Suprapubic skin (tissue), 4 donors: ENCODE data around the gene PDIA2. TPM values are rescaled to one million over a fixed set of nuclear protein-coding genes. Genes with fewer than 3 reads are reported as not detected.

Experiments
- DNase-seq, 2 donors: peaks; one replicate each; pipeline ENCODE4 v3.0.0-alpha.2; 2019; ENCODE audit warnings: low spot score in 2 of 2
- H3K27ac ChIP-seq: fragments of 200-600 bp; sonication (generic); one replicate; pipeline ENCODE4 v1.5.1; 2019
- H3K27me3 ChIP-seq: fragments of 200-600 bp; sonication (generic); one replicate; pipeline ENCODE4 v1.5.1; 2019
- H3K36me3 ChIP-seq: fragments of 200-600 bp; sonication (generic); one replicate; pipeline ENCODE4 v1.5.1; 2019
- H3K4me1 ChIP-seq: fragments of 200-600 bp; sonication (generic); one replicate; pipeline ENCODE4 v1.5.1; 2019
- H3K4me3 ChIP-seq: fragments of 200-600 bp; sonication (generic); one replicate; pipeline ENCODE4 v1.5.1; 2019; ENCODE audit warnings: mild to moderate bottlenecking
- H3K9me3 ChIP-seq: fragments of 200-600 bp; sonication (generic); one replicate; pipeline ENCODE4 v1.5.1; 2019
- CTCF ChIP-seq, 2 donors: fragments of 200-600 bp in 1 of 2; fragments of 450-650 bp in 1 of 2; sonication (generic) in 1 of 2; IDR thresholded peaks; one replicate each; pipeline ENCODE4 v1.5.1; 2016 to 2019; ENCODE audit warnings: antibody characterized with exemption in 2 of 2, mild to moderate bottlenecking in 1 of 2, moderate library complexity in 1 of 2
- EP300 ChIP-seq: sonication (generic); formaldehyde crosslinking; IDR thresholded peaks from one replicate; pipeline ENCODE4 v1.6.1; 2017; ENCODE audit warnings: antibody characterized with exemption
- POLR2A ChIP-seq, 2 donors: fragments of 450-650 bp; IDR thresholded peaks; one replicate each; pipeline ENCODE4 v1.6.1; 2017; ENCODE audit warnings: antibody characterized with exemption in 2 of 2, mild to moderate bottlenecking in 2 of 2, moderate library complexity in 2 of 2
- POLR2AphosphoS5 ChIP-seq, 3 donors: sonication (generic); formaldehyde crosslinking; IDR thresholded peaks; one replicate each; pipeline ENCODE4 v1.6.1; 2017; ENCODE audit warnings: antibody characterized with exemption in 3 of 3
- WGBS: methylation state at CpG from one replicate; pipeline ENCODE4 v1.1.5; 2018; 5-methylcytosine and 5-hydroxymethylcytosine counted together
- total RNA-seq, 4 donors: library from RNA; depleted of rRNA; stranded (reverse); fragments of >200 nt; gene quantifications; one replicate each; pipeline ENCODE4 v1.1.0, GENCODE V29; 2016

Gene PDIA2
- total RNA-seq, 4 donors from 2014 or later: not detected

- H3K4me3 ChIP-seq: no peak overlapping the region
- H3K36me3 ChIP-seq: peaks cover 22% of the 10 kb centered on the region
- peaks cover 16% of the 10 kb centered on the region for H3K4me1 ChIP-seq
- no peak for DNase-seq
- no peaks in the 10 kb centered on the region for H3K9me3 ChIP-seq
- no peak overlapping the region for H3K27ac ChIP-seq
- H3K27me3 ChIP-seq: no peaks in the 10 kb centered on the region
- 42% methylated on average over 24 of the region's 40 CpGs for WGBS
- TF ChIP-seq EP300 (no peak), POLR2AphosphoS5 (IDR thresholded peaks at IDR 0.05) (no peak), CTCF (IDR thresholded peaks at IDR 0.05) (no peak), POLR2A (IDR thresholded peaks at IDR 0.05) (no peak)
These were observed 14.6 kb upstream of the PDIA2 start for GRCh38 chr16:268141-269053.

- Histone ChIP-seq H3K4me1 (peaks cover 16% of the 10 kb centered on the region), H3K36me3 (peaks cover 13% of the 10 kb centered on the region), H3K27ac (no peak overlapping the region), H3K27me3 (peaks cover 5% of the 10 kb centered on the region), H3K9me3 (no peaks in the 10 kb centered on the region), H3K4me3 (no peak overlapping the region)
- no peak for TF ChIP-seq CTCF (IDR thresholded peaks at IDR 0.05)
- no peak for TF ChIP-seq POLR2AphosphoS5 (IDR thresholded peaks at IDR 0.05)
- TF ChIP-seq EP300: no peak
- no peak for TF ChIP-seq POLR2A (IDR thresholded peaks at IDR 0.05)
- DNase-seq: no peak
- WGBS: 86% methylated on average over 10 of the region's 24 CpGs
These were observed 13.7 kb upstream of the PDIA2 start for GRCh38 chr16:269061-269796.

GRCh38 chr16:270381-271255, 12.3 kb upstream of the PDIA2 start:
- Histone ChIP-seq H3K9me3 (no peaks in the 10 kb centered on the region), H3K4me3 (no peak overlapping the region), H3K4me1 (peaks cover 24% of the 10 kb centered on the region), H3K36me3 (no peaks in the 10 kb centered on the region), H3K27me3 (peaks cover 19% of the 10 kb centered on the region), H3K27ac (no peak overlapping the region)
- no peak for DNase-seq
- TF ChIP-seq EP300: no peak
- no peak for TF ChIP-seq POLR2A (IDR thresholded peaks at IDR 0.05)
- no peak for TF ChIP-seq POLR2AphosphoS5 (IDR thresholded peaks at IDR 0.05)
- TF ChIP-seq CTCF (IDR thresholded peaks at IDR 0.05): no peak
- WGBS: 93% methylated on average over 16 of the region's 34 CpGs

- H3K4me3 ChIP-seq: no peak overlapping the region
- H3K9me3 ChIP-seq: no peaks in the 10 kb centered on the region
- TF ChIP-seq POLR2AphosphoS5 (IDR thresholded peaks at IDR 0.05) (no peak), CTCF (IDR thresholded peaks at IDR 0.05) (no peak), EP300 (no peak), POLR2A (IDR thresholded peaks at IDR 0.05) (no peak)
- DNase-seq: no peak
- no peaks in the 10 kb centered on the region for H3K36me3 ChIP-seq
- H3K4me1 ChIP-seq: peaks cover 26% of the 10 kb centered on the region
- WGBS: 80% methylated on average over 5 of the region's 36 CpGs
- H3K27ac ChIP-seq: no peak overlapping the region
- H3K27me3 ChIP-seq: peaks cover 29% of the 10 kb centered on the region
These were observed 10.1 kb upstream of the PDIA2 start for GRCh38 chr16:272633-273546.
